ENCODE data around the gene JMJD6.
"Not testable (repeated sequence)": the region's sequence is repeated elsewhere in the genome, so short reads cannot be mapped to it uniquely, and the experiment has no call there.

JMJD6 gene

DNA sequence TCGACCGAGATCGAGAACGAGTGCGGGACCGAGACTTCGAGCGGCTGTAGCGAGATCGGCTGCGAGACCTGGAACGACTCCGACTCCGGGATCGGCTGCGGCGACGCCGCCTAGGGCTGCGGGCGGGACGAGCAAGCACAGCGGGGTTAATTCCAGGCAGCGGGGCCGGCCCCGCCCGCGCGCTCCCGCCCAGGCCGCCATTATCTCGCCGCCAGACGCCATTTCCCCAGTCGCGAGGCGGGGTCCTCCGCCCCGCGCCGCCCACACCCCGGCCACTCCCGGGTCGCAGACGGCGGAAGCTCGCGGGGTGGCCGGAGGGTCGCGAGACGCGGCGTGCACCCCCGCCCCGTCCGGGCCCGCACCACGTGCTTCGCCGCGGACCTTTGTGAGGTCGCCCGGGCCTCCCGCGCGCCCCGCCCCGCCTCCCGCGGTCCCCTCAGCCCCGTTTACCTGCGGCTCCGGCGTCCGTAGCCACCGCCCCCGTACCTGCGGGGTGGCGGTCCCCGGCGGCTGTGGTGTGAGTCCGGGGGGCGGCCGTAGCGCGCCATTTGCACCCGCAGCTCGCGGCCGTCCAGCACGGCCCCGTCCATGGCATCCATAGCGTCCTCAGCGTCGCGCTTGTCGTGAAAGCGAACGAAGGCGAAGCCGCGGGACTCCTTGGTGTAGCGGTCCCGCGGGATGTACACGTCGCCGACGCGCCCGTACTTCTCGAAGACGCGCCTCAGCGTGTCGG lies 10.1 kb upstream of the JMJD6 start:
- DNase-seq, result peak; percentile 69

- DNase-seq, result no peak
Measured at GRCh38 chr17:76735586-76736348, 9.4 kb upstream of the JMJD6 start.

GRCh38 chr17:76735006-76735405 lies 8.6 kb upstream of the JMJD6 start:
- no peak for DNase-seq

DNA sequence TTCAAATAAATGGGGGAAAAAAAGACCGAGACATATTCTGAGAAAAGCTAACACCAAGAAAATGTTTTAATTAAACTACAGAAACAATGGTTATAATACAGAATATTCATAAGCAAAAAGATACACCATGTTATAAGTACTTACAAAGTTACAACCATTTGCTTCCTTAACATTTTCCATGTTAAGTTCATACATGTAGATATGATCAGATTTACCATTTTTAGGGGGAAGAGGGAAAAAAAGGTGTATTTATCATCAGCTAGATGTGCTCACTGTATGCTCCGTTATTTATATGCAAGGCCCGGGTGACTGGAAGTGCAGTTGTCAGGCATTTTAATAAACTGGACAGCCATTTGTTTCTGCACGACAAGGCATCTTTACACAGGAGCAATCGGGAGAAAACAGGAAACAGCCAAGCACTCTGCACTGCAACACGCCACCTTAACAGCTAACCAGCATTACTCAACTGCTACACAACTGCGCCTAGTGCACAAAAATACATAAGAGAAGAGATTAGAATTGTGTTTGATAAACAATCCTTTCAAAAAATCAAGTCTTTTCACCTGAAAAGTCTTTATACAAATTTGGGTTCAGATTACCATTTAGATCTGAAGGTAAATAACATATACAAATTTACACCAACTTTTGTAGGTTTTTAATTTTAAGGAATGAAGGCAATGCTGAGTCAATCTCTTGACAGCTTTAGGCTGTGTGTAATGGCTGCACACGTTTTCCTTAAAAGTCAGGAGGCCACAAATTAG lies 7.9 kb upstream of the JMJD6 start:
- no peak for DNase-seq

DNA sequence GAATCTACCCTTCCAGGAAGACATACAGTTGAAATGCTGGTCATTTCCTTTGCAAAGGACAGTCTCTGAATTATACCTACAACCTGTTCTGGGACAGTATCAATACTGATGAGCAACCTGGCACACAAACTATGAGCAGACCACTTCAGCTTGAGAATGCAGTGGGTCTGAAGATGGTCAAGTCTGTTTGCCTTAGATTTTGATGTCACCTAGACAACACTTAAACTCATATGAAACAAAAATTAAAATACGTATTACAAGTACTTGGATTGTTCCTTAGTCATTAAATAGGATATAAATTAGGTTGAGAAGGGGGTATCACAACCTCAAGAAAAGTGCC lies 7.2 kb upstream of the JMJD6 start:
- DNase-seq, result no peak

- DNase-seq, result no peak
Measured at GRCh38 chr17:76732734-76733617, 6.6 kb upstream of the JMJD6 start.

GRCh38 chr17:76731800-76732733 lies 5.7 kb upstream of the JMJD6 start:
- DNase-seq, result not testable (repeated sequence)

- peak; percentile 27 for DNase-seq
Measured at GRCh38 chr17:76727745-76728456, 1.5 kb upstream of the JMJD6 start.

DNA sequence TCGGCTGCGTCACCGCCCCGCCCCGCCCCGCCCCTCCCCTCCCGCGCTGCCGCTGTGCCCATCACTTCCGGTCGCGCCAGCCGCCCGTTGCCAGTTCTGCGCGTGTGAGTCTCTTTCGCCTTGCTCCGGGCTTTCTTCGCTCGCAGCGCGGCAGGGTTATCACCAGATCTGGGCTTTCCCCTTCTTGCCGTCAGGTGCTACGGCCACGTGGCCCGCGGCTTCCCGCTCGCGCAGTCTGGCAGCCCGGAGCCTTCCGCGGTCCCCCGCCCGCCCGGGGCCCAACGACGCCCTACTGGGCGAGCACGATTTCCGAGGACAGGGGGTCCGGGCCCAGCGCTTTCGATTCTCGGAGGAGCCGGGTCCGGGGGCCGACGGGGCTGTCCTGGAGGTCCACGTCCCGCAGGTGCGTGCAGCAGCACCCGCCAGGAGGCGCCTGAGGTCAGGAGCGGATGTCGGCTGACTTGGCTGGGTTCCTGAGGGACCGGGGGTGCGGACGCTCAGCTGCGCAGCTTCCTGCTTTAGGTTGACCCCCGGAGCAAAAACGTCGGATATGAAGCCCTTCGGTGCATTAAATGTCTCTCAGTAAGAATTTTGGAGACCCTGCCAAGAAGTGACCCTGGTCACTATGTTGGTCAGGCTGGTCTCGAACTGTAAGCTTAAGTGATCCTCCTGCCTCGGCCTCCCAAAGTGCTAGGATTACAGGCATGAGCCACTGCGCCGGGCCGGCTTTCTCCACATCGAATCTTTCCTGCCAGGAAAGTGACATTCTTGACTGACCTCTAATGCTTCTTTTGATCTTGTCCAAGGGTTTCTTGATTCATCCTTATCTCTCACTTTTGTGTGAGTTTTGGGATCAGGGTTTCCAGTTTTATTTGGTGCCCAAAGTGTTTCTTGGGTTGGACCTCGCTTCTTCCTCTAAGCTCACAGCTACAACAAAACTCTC lies 641 bp upstream of the JMJD6 start, which contains the start of gene METTL23:
Gene METTL23 (plus strand): TSS at position 64 of the 943 bp plus-strand sequence. CDS start 2,872 bp downstream, outside the sequence.
- DNase-seq, result peak; percentile 77

- DNase-seq, result peak; percentile 77
Measured at GRCh38 chr17:76725580-76726230, 701 bp downstream of the JMJD6 start.

GRCh38 chr17:76723812-76724211 lies 2.6 kb downstream of the JMJD6 start:
- DNase-seq, result no peak

- not testable (repeated sequence) for DNase-seq
Measured at GRCh38 chr17:76722977-76723376, 3.4 kb downstream of the JMJD6 start.

DNA sequence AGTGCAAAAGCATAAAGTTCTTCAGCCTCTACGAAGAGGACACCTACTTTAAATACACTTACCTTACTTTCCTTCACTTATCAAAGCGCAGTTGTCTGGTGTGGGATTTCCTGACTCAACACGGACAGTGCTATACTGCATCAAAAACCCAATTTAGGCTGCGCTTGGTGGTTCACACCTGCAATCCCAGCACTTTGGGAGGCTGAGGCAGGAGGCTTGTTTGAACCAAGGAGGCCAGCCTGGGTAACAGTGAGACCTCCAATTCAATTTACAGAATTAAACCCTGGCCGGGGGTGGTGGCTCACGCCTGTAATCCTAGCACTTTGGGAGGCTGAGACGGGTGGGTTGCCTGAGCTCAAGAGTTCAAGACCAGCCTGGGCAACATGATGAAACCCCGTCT lies 4.1 kb downstream of the JMJD6 start:
- no peak for DNase-seq

- no peak for DNase-seq
Measured at GRCh38 chr17:76721463-76721862, 4.9 kb downstream of the JMJD6 start.

GRCh38 chr17:76720941-76721340 lies 5.5 kb downstream of the JMJD6 start:
- DNase-seq, result no peak

DNA sequence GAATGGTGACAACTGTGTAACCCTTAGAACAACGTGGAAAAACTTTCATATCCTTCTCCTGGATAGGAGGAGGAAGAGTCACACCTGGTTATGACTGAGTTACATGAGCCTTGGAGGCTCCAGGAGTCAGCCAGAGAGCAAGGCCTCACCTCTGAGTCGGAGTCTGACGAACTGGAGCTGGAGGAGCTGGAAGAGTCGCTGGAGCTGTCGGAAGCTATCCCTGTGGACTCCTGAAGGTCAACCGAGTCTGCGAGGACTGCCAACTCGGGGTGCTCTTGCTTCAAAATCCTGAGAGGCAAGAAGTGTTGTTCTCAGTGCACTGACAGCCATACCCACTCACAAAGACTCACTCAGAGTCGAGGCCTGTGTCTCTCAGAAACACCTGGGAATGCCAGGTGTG lies 6.2 kb downstream of the JMJD6 start:
- DNase-seq, result no peak

GRCh38 chr17:76718516-76718915 lies 7.9 kb downstream of the JMJD6 start:
- no peak for DNase-seq

GRCh38 chr17:76716839-76717215 lies 9.6 kb downstream of the JMJD6 start:
- DNase-seq, result no peak
